Right lobe of liver (tissue), 6 donors: ENCODE results near the gene HPRT1. TPM values are rescaled to one million over a fixed set of nuclear protein-coding genes. Genes with fewer than 3 reads are reported as not detected.

Experiments used
- ATAC-seq, 4 donors: fragments of 200-7000 bp; cut with Tn5 transposase; one replicate each; pipeline ENCODE4 v1.9.1; 2020; ENCODE audit warnings: mild to moderate bottlenecking in 4 of 4, moderate library complexity in 4 of 4
- DNase-seq, 3 donors: peaks; one replicate each; pipeline ENCODE4 v3.0.0-alpha.2; 2020
- H3K27ac ChIP-seq, 3 donors: fragments of 200-600 bp; one replicate each; pipeline ENCODE4 v1.8.0; 2022
- H3K27me3 ChIP-seq, 2 donors: fragments of 200-600 bp; one replicate each; pipeline ENCODE4 v1.8.0; 2022
- H3K36me3 ChIP-seq, 4 donors: fragments of 200-600 bp; sonication (generic) in 1 of 4; one replicate each; pipeline versions ENCODE4 v1.5.1 to v1.8.0; 2017 to 2022; ENCODE audit warnings: control low read depth in 1 of 4
- H3K4me1 ChIP-seq, 4 donors: fragments of 200-600 bp; sonication (generic) in 1 of 4; one replicate each; pipeline versions ENCODE4 v1.5.1 to v1.8.0; 2017 to 2022; ENCODE audit warnings: control low read depth in 1 of 4
- H3K4me3 ChIP-seq, 3 donors: fragments of 200-600 bp; one replicate each; pipeline ENCODE4 v1.8.0; 2022
- H3K9me3 ChIP-seq, 4 donors: fragments of 200-600 bp; sonication (generic) in 1 of 4; one replicate each; pipeline versions ENCODE4 v1.5.1 to v1.8.0; 2017 to 2022; ENCODE audit warnings: control low read depth in 1 of 4
- CTCF ChIP-seq, 4 donors: fragments of 200-600 bp in 3 of 4; fragments of 450-650 bp in 1 of 4; IDR thresholded peaks; one replicate each; pipeline versions ENCODE4 v1.5.1 to v1.8.0; 2016 to 2022; ENCODE audit warnings: antibody characterized with exemption in 4 of 4, mild to moderate bottlenecking in 2 of 4
- POLR2A ChIP-seq: fragments of 450-650 bp; IDR thresholded peaks from one replicate; pipeline ENCODE4 v1.6.1; 2017; ENCODE audit warnings: antibody characterized with exemption, mild to moderate bottlenecking
- WGBS: methylation state at CpG from one replicate; pipeline ENCODE4 v1.1.6; 2018; ENCODE audit warnings: low coverage, low lambda C conversion rate; ENCODE audit not compliant: insufficient coverage; ENCODE audit errors: missing lambda C conversion rate; 5-methylcytosine and 5-hydroxymethylcytosine counted together
- intact Hi-C, 2 donors: fragments of 100-400 bp; cut with DNase I; formaldehyde crosslinking; loops; one replicate each; pipeline versions ENCODE4 v1.11.2 to v1.14.1; 2022
- total RNA-seq, 6 experiments: library from RNA; depleted of rRNA in 2 of 6; stranded (reverse); fragments of >200 nt in 2 of 6; fragmentation: NEBNext Ultra II Directional in 3 of 6; extraction: Animal tissue kit (Norgen Biotek cat#: 25700) in 3 of 6; gene quantifications; one replicate each; pipeline versions ENCODE4 v1.1.0 to v1.2.4, GENCODE V29; 2016 to 2023
- donor health status: DM: no; HTN: yes; CAD: no.
- donor health status: DM: no; HTN: no; CAD: no.
- donor health status: DM: no; HTN: no; CAD: no.
- donor health status: DM: no; HTN: yes; CAD: no.
- donor health status: DM: no; HTN: yes; CAD: no.

The HPRT1 gene
- total RNA-seq, 6 experiments from 2014 or later, result 5.0 to 11.1 (median 9.0) TPM

- Histone ChIP-seq H3K27me3 (no peaks in the 10 kb centered on the region), H3K9me3 (no peaks in the 10 kb centered on the region), H3K4me3 (no peak overlapping the region), H3K36me3 (no peaks in the 10 kb centered on the region), H3K4me1 (no peaks in the 10 kb centered on the region), H3K27ac (no peak overlapping the region)
- DNase-seq (no peak), ATAC-seq (peak in 1 of 4 donors; percentile 30)
- WGBS, result 46% methylated on average over 5 of the region's 5 CpGs
- intact Hi-C loops, result no loop called here
- TF ChIP-seq POLR2A (no peak), CTCF (IDR thresholded peaks at IDR 0.05) (peak in 3 of 4 donors; percentile 30 to 41 (median 33))
Observed at GRCh38 chrX:134423606-134424005, 36.4 kb upstream of the HPRT1 start.

- WGBS, result 70% methylated on average over 5 of the region's 5 CpGs
Observed at GRCh38 chrX:134426281-134426680, 33.7 kb upstream of the HPRT1 start.

GRCh38 chrX:134431894-134432293 lies 28.1 kb upstream of the HPRT1 start:
- WGBS, result 31% methylated on average over 2 of the region's 2 CpGs
- Histone ChIP-seq H3K9me3 (no peaks in the 10 kb centered on the region), H3K27me3 (no peaks in the 10 kb centered on the region)

More at GRCh38 chrX:134426281-134426680, 33.7 kb upstream of the HPRT1 start:
- TF ChIP-seq POLR2A (no peak), CTCF (IDR thresholded peaks at IDR 0.05) (no peak)
- no peak overlapping the region for H3K27ac ChIP-seq
- ATAC-seq (no peak), DNase-seq (no peak)
- H3K36me3 ChIP-seq, result no peaks in the 10 kb centered on the region
- H3K27me3 ChIP-seq, result no peaks in the 10 kb centered on the region
- H3K9me3 ChIP-seq, result no peaks in the 10 kb centered on the region
- intact Hi-C loops, result no loop called here
- H3K4me1 ChIP-seq, result no peaks in the 10 kb centered on the region
- no peak overlapping the region for H3K4me3 ChIP-seq

GRCh38 chrX:134435894-134436293 lies 24.1 kb upstream of the HPRT1 start:
- Histone ChIP-seq H3K27me3 (no peaks in the 10 kb centered on the region), H3K27ac (no peak overlapping the region), H3K4me3 (no peak overlapping the region), H3K36me3 (no peaks in the 10 kb centered on the region), H3K9me3 (no peaks in the 10 kb centered on the region), H3K4me1 (no peaks in the 10 kb centered on the region)
- intact Hi-C loops, result no loop called here
- 83% methylated on average over 6 of the region's 6 CpGs for WGBS
- ATAC-seq (no peak), DNase-seq (no peak)
- TF ChIP-seq CTCF (IDR thresholded peaks at IDR 0.05), result no peak
- no peak for TF ChIP-seq POLR2A

More at GRCh38 chrX:134431894-134432293, 28.1 kb upstream of the HPRT1 start:
- ATAC-seq, result no peak
- H3K4me1 ChIP-seq, result no peaks in the 10 kb centered on the region
- H3K27ac ChIP-seq, result no peak overlapping the region
- no peak for DNase-seq
- TF ChIP-seq POLR2A, result no peak
- TF ChIP-seq CTCF (IDR thresholded peaks at IDR 0.05), result no peak
- no peaks in the 10 kb centered on the region for H3K36me3 ChIP-seq
- intact Hi-C loops, result no loop called here
- H3K4me3 ChIP-seq, result no peak overlapping the region

- no peak overlapping the region for H3K27ac ChIP-seq
- H3K27me3 ChIP-seq, result no peaks in the 10 kb centered on the region
- no peak for DNase-seq
- 60% methylated on average over 2 of the region's 2 CpGs for WGBS
- no peak for ATAC-seq
- TF ChIP-seq CTCF (IDR thresholded peaks at IDR 0.05), result no peak
- no peak for TF ChIP-seq POLR2A
- no peak overlapping the region for H3K4me3 ChIP-seq
- H3K4me1 ChIP-seq, result no peaks in the 10 kb centered on the region
- no peaks in the 10 kb centered on the region for H3K9me3 ChIP-seq
- H3K36me3 ChIP-seq, result no peaks in the 10 kb centered on the region
- intact Hi-C loops, result no loop called here
Observed at GRCh38 chrX:134443020-134443419, 16.9 kb upstream of the HPRT1 start.
